IMR-90 (cell line): Measurements from ENCODE around the gene FARP1. TPM values are rescaled to one million over a fixed set of nuclear protein-coding genes. Genes with fewer than 3 reads are reported as not detected.
A peak's percentile ranks its signal among the peaks of the same experiment; 100 is the strongest.

Source experiments
- ATAC-seq: fragments of 200-7000 bp; cut with Tn5 transposase; 2 replicates; pipeline ENCODE4 v1.9.1; 2020; ENCODE audit warnings: low read depth, mild to moderate bottlenecking, moderate library complexity
- BruUV-seq: library from RNA; stranded (reverse); fragments of 400-500 nt; replicated peaks from 2 replicates; lab custom pipeline; 2021; lab: Mats Ljungman, UMichigan
- CTCF ChIA-PET: fragments of 300-600 bp; formaldehyde crosslinking; extraction: SDS; loops from one replicate; lab custom pipeline; 2021; ENCODE audit warnings: antibody characterized with exemption; lab: Yijun Ruan, JAX
- POLR2A ChIA-PET: fragments of 300-600 bp; sonication (Branson Sonifier 250); formaldehyde crosslinking; loops from one replicate; lab custom pipeline; 2022; ENCODE audit warnings: antibody characterized with exemption; ENCODE audit not compliant: unreplicated experiment; lab: Charles Lee
- DNase-seq: peaks from one replicate; pipeline ENCODE4 v3.0.0; 2013
- H2AFZ ChIP-seq: replicated peaks from 2 replicates; pipeline ENCODE3; 2013; ENCODE audit warnings: low read length, mild to moderate bottlenecking; ENCODE audit not compliant: poor library complexity
- H2AK5ac ChIP-seq: 2 replicates; pipeline ENCODE4 v1.6.1; 2013; ENCODE audit warnings: low read depth, low read length, inconsistent platforms
- H2AK9ac ChIP-seq: replicated peaks from 2 replicates; pipeline ENCODE3; 2013; ENCODE audit warnings: mild to moderate bottlenecking, low read depth, low read length, moderate library complexity; ENCODE audit not compliant: poor library complexity
- H2BK120ac ChIP-seq: 2 replicates; pipeline ENCODE4 v1.6.1; 2013; ENCODE audit warnings: low read depth, low read length, inconsistent platforms
- H2BK15ac ChIP-seq: 3 replicates; pipeline ENCODE4 v1.6.1; 2013; ENCODE audit warnings: low read depth, low read length, inconsistent platforms
- H2BK20ac ChIP-seq: 2 replicates; pipeline ENCODE4 v1.6.1; 2013; ENCODE audit warnings: low read depth, mild to moderate bottlenecking, inconsistent platforms, low read length, moderate library complexity
- H2BK5ac ChIP-seq: 2 replicates; pipeline ENCODE4 v1.6.1; 2013; ENCODE audit warnings: mild to moderate bottlenecking, low read depth, low read length, inconsistent platforms; ENCODE audit not compliant: poor library complexity, severe bottlenecking
- H3K14ac ChIP-seq: replicated peaks from 2 replicates; pipeline ENCODE4 v1.6.1; 2013; ENCODE audit warnings: low read depth, low read length, inconsistent platforms
- H3K18ac ChIP-seq: 2 replicates; pipeline ENCODE4 v1.6.1; 2013; ENCODE audit warnings: low read depth, low read length, control low read depth
- H3K23ac ChIP-seq: 2 replicates; pipeline ENCODE4 v1.6.1; 2013; ENCODE audit warnings: low read depth, low read length, inconsistent platforms
- H3K27ac ChIP-seq: 2 replicates; pipeline ENCODE4 v1.5.1; 2013; ENCODE audit warnings: mild to moderate bottlenecking, control low read depth, low read length; ENCODE audit not compliant: insufficient read depth
- H3K27me3 ChIP-seq: 2 replicates; pipeline ENCODE4 v1.6.1; 2013; ENCODE audit warnings: low read length; ENCODE audit not compliant: control insufficient read depth, insufficient read depth
- H3K36me3 ChIP-seq: 2 replicates; pipeline ENCODE4 v1.6.1; 2013; ENCODE audit warnings: low read length, mixed read lengths; ENCODE audit not compliant: control insufficient read depth, insufficient read depth
- H3K4ac ChIP-seq: 2 replicates; pipeline ENCODE4 v1.6.1; 2013; ENCODE audit warnings: low read depth, low read length, inconsistent platforms
- H3K4me1 ChIP-seq: 2 replicates; pipeline ENCODE4 v1.6.1; 2013; ENCODE audit warnings: low read length, mixed read lengths; ENCODE audit not compliant: control insufficient read depth, insufficient read depth
- H3K4me2 ChIP-seq: 2 replicates; pipeline ENCODE4 v1.6.1; 2013; ENCODE audit warnings: low read depth, mild to moderate bottlenecking, control low read depth, low read length, moderate library complexity
- H3K4me3 ChIP-seq: 2 replicates; pipeline ENCODE4 v1.5.1; 2013; ENCODE audit warnings: low read depth, mild to moderate bottlenecking, control low read depth, low read length, moderate library complexity; ENCODE audit not compliant: insufficient read depth
- H3K56ac ChIP-seq: 2 replicates; pipeline ENCODE4 v1.6.1; 2013; ENCODE audit warnings: low read length, inconsistent platforms; ENCODE audit not compliant: insufficient read depth; ENCODE audit errors: extremely low read depth
- H3K79me1 ChIP-seq, 2 experiments: 2 replicates each; pipeline ENCODE4 v1.6.1; 2013; ENCODE audit warnings: low read length in 2 of 2, inconsistent platforms in 1 of 2, low read depth in 1 of 2
- H3K9ac ChIP-seq: 2 replicates; pipeline ENCODE4 v1.6.1; 2013; ENCODE audit warnings: low read depth, low read length, control low read depth
- H3K9me1 ChIP-seq: 2 replicates; pipeline ENCODE4 v1.6.1; 2013; ENCODE audit warnings: low read length, inconsistent platforms; ENCODE audit not compliant: insufficient read depth
- H3K9me3 ChIP-seq: 2 replicates; pipeline ENCODE4 v1.6.1; 2013; ENCODE audit warnings: low read length; ENCODE audit not compliant: control insufficient read depth, insufficient read depth
- H4K20me1 ChIP-seq: 2 replicates; pipeline ENCODE4 v1.6.1; 2013; ENCODE audit warnings: low read length, inconsistent platforms; ENCODE audit not compliant: insufficient read depth
- H4K5ac ChIP-seq: 2 replicates; pipeline ENCODE4 v1.6.1; 2013; ENCODE audit warnings: mild to moderate bottlenecking, low read depth, low read length, control low read depth
- H4K8ac ChIP-seq, 2 experiments: 2 replicates each; pipeline ENCODE4 v1.6.1; 2013; ENCODE audit warnings: low read depth in 2 of 2, low read length in 2 of 2, control low read depth in 1 of 2, inconsistent platforms in 1 of 2
- H4K91ac ChIP-seq: 2 replicates; pipeline ENCODE4 v1.6.1; 2013; ENCODE audit warnings: low read depth, low read length, inconsistent platforms; ENCODE audit not compliant: insufficient read depth
- MXI1 ChIP-seq: IDR thresholded peaks from 2 replicates; pipeline ENCODE4 v1.6.1; 2012; ENCODE audit warnings: low read depth, mild to moderate bottlenecking, low read length, moderate library complexity, borderline replicate concordance
- POLR2A ChIP-seq: IDR thresholded peaks from 2 replicates; pipeline ENCODE4 v1.6.1; 2012; ENCODE audit warnings: mild to moderate bottlenecking, low read depth, low read length
- RAD21 ChIP-seq: IDR thresholded peaks from 2 replicates; pipeline ENCODE4 v1.6.1; 2012; ENCODE audit warnings: low read length, improper control_type of control experiment
- WGBS, 2 experiments: methylation state at CpG; one replicate each; pipeline versions ENCODE4 v1.1.5 to v1.1.7; 2013; ENCODE audit warnings: missing lambda C conversion rate in 2 of 2; ENCODE audit not compliant: insufficient read length in 1 of 2; ENCODE audit errors: extremely low coverage in 2 of 2; 5-methylcytosine and 5-hydroxymethylcytosine counted together
- dilution Hi-C: fragments of 300-500 bp; cut with HindIII; formaldehyde crosslinking; loops from one replicate; pipeline ENCODE4 v1.14.3; 2018; ENCODE audit warnings: low sequenced_read_pairs; ENCODE audit not compliant: unreplicated experiment
- in situ Hi-C: fragments of 300-500 bp; cut with MboI; formaldehyde crosslinking; loops from 3 replicates; pipeline ENCODE4 v1.14.3; 2019; ENCODE audit warnings: low sequenced_read_pairs, inconsistent platforms, mixed read lengths
- intact Hi-C: fragments of 100-400 bp; cut with micrococcal nuclease; formaldehyde crosslinking; loops from 2 replicates; pipeline ENCODE4 v1.10.0; 2022
- polyA plus RNA-seq, 3 experiments: library from polyadenylated mRNA; depleted of rRNA; stranded (reverse); fragments of >200 nt; gene quantifications; 2 replicates each; pipeline ENCODE4 v1.2.3, GENCODE V29; 2012; ENCODE audit warnings: low replicate concordance in 1 of 3
- total RNA-seq: library from RNA; depleted of rRNA; stranded (reverse); fragments of >200 nt; gene quantifications from 2 replicates; pipeline ENCODE4 v1.2.3, GENCODE V29; 2012

FARP1 gene
- total and polyA plus RNA-seq, 2 of the 4 experiments (the other 2 are of a cell fraction) = 39.6 to 57.0 TPM

GRCh38 chr13:98143601-98144026 lies 720 bp downstream of the FARP1 start:
- ChIA-PET CTCF (no interaction called here), POLR2A (no interaction called here)
- Histone ChIP-seq H2BK20ac (no peak overlapping the region), H4K5ac (no peak overlapping the region), H3K18ac (peak overlapping the region; percentile 95), H3K56ac (peak overlapping the region; percentile 91; the same call in 1 of the 2 replicates), H2AK5ac (no peak overlapping the region; the same call in 1 of the 2 replicates), H4K20me1 (peaks cover 42% of the 10 kb centered on the region), H2AK9ac (peak overlapping the region; percentile 73), H3K79me1 (peaks cover 9 to 31% of the 10 kb centered on the region in 2 experiments; a peak in 3 of 4 replicates), H3K9me1 (peaks cover 7% of the 10 kb centered on the region), H3K36me3 (no peaks in the 10 kb centered on the region), H4K91ac (peak overlapping the region; percentile 0), H2AFZ (peak overlapping the region; percentile 89), H3K9ac (peak overlapping the region; percentile 100), H3K27ac (peak overlapping the region; percentile 90), H3K27me3 (no peaks in the 10 kb centered on the region; the same call in 1 of the 2 replicates), H3K4me2 (peak overlapping the region; percentile 96; the same call in 1 of the 2 replicates), H2BK5ac (peak overlapping the region; percentile 77), H2BK120ac (peak overlapping the region; percentile 64; the same call in 1 of the 2 replicates), H3K9me3 (no peaks in the 10 kb centered on the region), H3K23ac (peak overlapping the region; percentile 99), H3K4ac (peak overlapping the region; percentile 94), H3K4me1 (peaks cover 8% of the 10 kb centered on the region), H3K4me3 (peak overlapping the region; percentile 95), H4K8ac (peak overlapping the region; percentile 79 to 93; a peak in 3 of 4 replicates), H3K14ac (peak overlapping the region; percentile 92), H2BK15ac (0 out of 3 replicates have a peak overlapping the region, but pooled peaks have one; percentile 77)
- BruUV-seq = no TSS peak
- in situ Hi-C loops = loop anchor here (10.0 to 25.0 kb wide), 4 partner anchors 251 to 694 kb away; no protein-coding TSS in a partner anchor
- peak; percentile 7 for DNase-seq
- TF ChIP-seq POLR2A (no peak), RAD21 (peak; percentile 4; the same call in 1 of the 2 replicates), MXI1 (peak; percentile 38; the same call in 1 of the 2 replicates)
- dilution Hi-C loops = no loop called here
- intact Hi-C loops = loop anchor here (2.0 to 10.0 kb wide), 7 partner anchors 29 to 531 kb away; no protein-coding TSS in a partner anchor
- peak; percentile 2 for ATAC-seq
- no CpG with 5 or more reads among the region's 60 CpGs for whole genome bisulfite sequencing, 2 experiments
